DOHH2 (cell line): ENCODE results near the gene SHMT2.

Experiments used
- CTCF ChIP-seq: fragments of 200-600 bp; sonication (generic); IDR thresholded peaks from one replicate; pipeline ENCODE4 v1.5.1; 2014; ENCODE audit warnings: antibody characterized with exemption, mild to moderate bottlenecking, low read depth, low read length; ENCODE audit not compliant: poor library complexity, severe bottlenecking
- EZH2phosphoT487 ChIP-seq: fragments of 200-600 bp; sonication (generic); IDR thresholded peaks from 2 replicates; pipeline ENCODE4 v1.6.1; 2017; ENCODE audit warnings: borderline replicate concordance, mild to moderate bottlenecking, antibody characterized with exemption, low read length, moderate library complexity, mixed read lengths

GRCh38 chr12:57196956-57197355 lies 32.6 kb upstream of the SHMT2 start:
- TF ChIP-seq CTCF = no peak
- TF ChIP-seq EZH2phosphoT487 = no peak
